Measurements from ENCODE around the gene FXR2. TPM values are rescaled to one million over a fixed set of nuclear protein-coding genes. Genes with fewer than 3 reads are reported as not detected.

Gene FXR2
- total RNA-seq, 1 donor from 2014 or later, result 37.9 TPM

- Mint-ChIP-seq H3K27me3 (ENCODE audit: unreplicated experiment) (peaks cover 2% of the 10 kb centered on the region), H3K27ac (ENCODE audit: unreplicated experiment) (no peak overlapping the region), H3K4me1 (ENCODE audit: unreplicated experiment) (peaks cover 3% of the 10 kb centered on the region), H3K36me3 (ENCODE audit: low read depth, unreplicated experiment) (no peaks in the 10 kb centered on the region), H3K4me3 (ENCODE audit: unreplicated experiment) (no peak overlapping the region), H3K9me3 (ENCODE audit: unreplicated experiment) (no peaks in the 10 kb centered on the region)
- TF ChIP-seq CTCF (IDR thresholded peaks at IDR 0.05; ENCODE audit: unreplicated experiment), result no peak
- peak; percentile 86 for DNase-seq (ENCODE audit: low spot score)
Observed at GRCh38 chr17:7634384-7634783, 19.7 kb upstream of the FXR2 start.

GRCh38 chr17:7633093-7633492, 18.4 kb upstream of the FXR2 start:
- no peak for TF ChIP-seq CTCF (IDR thresholded peaks at IDR 0.05; ENCODE audit: unreplicated experiment)
- no peak for DNase-seq (ENCODE audit: low spot score)
- H3K9me3 Mint-ChIP-seq (ENCODE audit: unreplicated experiment), result no peaks in the 10 kb centered on the region
- H3K4me3 Mint-ChIP-seq (ENCODE audit: unreplicated experiment), result no peak overlapping the region
- peak overlapping the region; percentile 48 for H3K27ac Mint-ChIP-seq (ENCODE audit: unreplicated experiment)
- peaks cover 3% of the 10 kb centered on the region for H3K4me1 Mint-ChIP-seq (ENCODE audit: unreplicated experiment)
- peaks cover 5% of the 10 kb centered on the region for H3K27me3 Mint-ChIP-seq (ENCODE audit: unreplicated experiment)
- no peaks in the 10 kb centered on the region for H3K36me3 Mint-ChIP-seq (ENCODE audit: low read depth, unreplicated experiment)

GRCh38 chr17:7632492-7632894, 17.8 kb upstream of the FXR2 start:
- Mint-ChIP-seq H3K36me3 (ENCODE audit: low read depth, unreplicated experiment) (no peaks in the 10 kb centered on the region), H3K9me3 (ENCODE audit: unreplicated experiment) (no peaks in the 10 kb centered on the region), H3K27me3 (ENCODE audit: unreplicated experiment) (peaks cover 5% of the 10 kb centered on the region), H3K27ac (ENCODE audit: unreplicated experiment) (no peak overlapping the region), H3K4me1 (ENCODE audit: unreplicated experiment) (peaks cover 3% of the 10 kb centered on the region), H3K4me3 (ENCODE audit: unreplicated experiment) (no peak overlapping the region)
- DNase-seq (ENCODE audit: low spot score), result peak; percentile 47
- TF ChIP-seq CTCF (IDR thresholded peaks at IDR 0.05; ENCODE audit: unreplicated experiment), result peak; percentile 64

- Mint-ChIP-seq H3K4me3 (ENCODE audit: unreplicated experiment) (no peak overlapping the region), H3K27me3 (ENCODE audit: unreplicated experiment) (peaks cover 5% of the 10 kb centered on the region), H3K27ac (ENCODE audit: unreplicated experiment) (no peak overlapping the region), H3K9me3 (ENCODE audit: unreplicated experiment) (no peaks in the 10 kb centered on the region), H3K4me1 (ENCODE audit: unreplicated experiment) (peaks cover 5% of the 10 kb centered on the region), H3K36me3 (ENCODE audit: low read depth, unreplicated experiment) (no peaks in the 10 kb centered on the region)
- DNase-seq (ENCODE audit: low spot score), result no peak
- TF ChIP-seq CTCF (IDR thresholded peaks at IDR 0.05; ENCODE audit: unreplicated experiment), result no peak
Observed at GRCh38 chr17:7631398-7632380, 17.0 kb upstream of the FXR2 start.

- H3K9me3 Mint-ChIP-seq (ENCODE audit: unreplicated experiment), result no peaks in the 10 kb centered on the region
- no peak for DNase-seq (ENCODE audit: low spot score)
- H3K27ac Mint-ChIP-seq (ENCODE audit: unreplicated experiment), result no peak within 1 kb of the TSS
- no peaks in the 10 kb centered on the region for H3K36me3 Mint-ChIP-seq (ENCODE audit: low read depth, unreplicated experiment)
- TF ChIP-seq CTCF (IDR thresholded peaks at IDR 0.05; ENCODE audit: unreplicated experiment), result no peak
- peaks cover 9% of the 10 kb centered on the region for H3K27me3 Mint-ChIP-seq (ENCODE audit: unreplicated experiment)
- H3K4me3 Mint-ChIP-seq (ENCODE audit: unreplicated experiment), result no peak within 1 kb of the TSS
- peaks cover 8% of the 10 kb centered on the region for H3K4me1 Mint-ChIP-seq (ENCODE audit: unreplicated experiment)
Observed at GRCh38 chr17:7629939-7630571, 15.4 kb upstream of the FXR2 start, which contains the start of gene SHBG. Gene SHBG, plus strand, starts transcription at chr17:7630135. Its CDS starts 38 bp downstream, at chr17:7630173.

Measured in endothelial cell (in vitro differentiated cells).